HG02678 (cell line): ENCODE results near the gene RSPH1.

ENCODE experiments used
- ATAC-seq: cut with Tn5 transposase; IDR thresholded peaks from one replicate; pipeline ENCODE4 v1.9.1; 2021; ENCODE audit warnings: mild to moderate bottlenecking, moderate library complexity; ENCODE audit not compliant: unreplicated experiment

RSPH1 gene

DNA sequence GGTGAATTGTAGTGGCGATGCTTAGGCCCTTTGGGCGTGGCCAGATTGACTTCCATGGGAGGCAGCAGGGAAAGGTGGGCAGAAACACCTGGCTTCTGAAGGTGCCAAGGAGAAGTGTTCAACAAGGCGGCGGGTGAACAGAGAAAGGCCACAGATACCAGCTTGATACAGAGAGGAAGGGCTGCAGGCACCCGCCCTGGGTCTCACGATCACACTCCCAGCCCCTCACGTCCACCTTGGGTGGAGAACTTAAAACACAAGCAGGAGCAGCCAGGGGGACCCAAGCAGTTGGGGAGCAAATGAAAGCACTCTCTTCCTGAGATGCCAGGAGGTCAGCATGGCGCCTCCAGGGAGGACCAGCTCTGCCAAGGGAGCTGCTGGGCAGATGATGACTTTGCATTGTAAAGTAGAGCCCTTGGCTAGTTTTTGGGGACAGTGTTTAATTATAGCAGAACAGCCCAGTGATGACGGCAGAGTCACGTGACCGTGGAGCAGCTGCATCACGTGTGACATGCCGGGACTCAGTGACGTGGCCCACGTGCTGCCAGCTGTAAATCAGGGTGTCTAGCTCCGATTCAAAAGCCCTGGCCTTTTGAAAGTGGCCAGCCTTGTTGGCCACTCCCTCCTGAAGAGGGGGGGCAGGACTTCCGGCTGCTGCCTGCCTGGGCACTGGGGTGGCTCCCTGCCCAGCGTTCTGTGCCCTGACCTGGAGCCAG lies 36.6 kb upstream of the RSPH1 start:
- ATAC-seq = no peak

DNA sequence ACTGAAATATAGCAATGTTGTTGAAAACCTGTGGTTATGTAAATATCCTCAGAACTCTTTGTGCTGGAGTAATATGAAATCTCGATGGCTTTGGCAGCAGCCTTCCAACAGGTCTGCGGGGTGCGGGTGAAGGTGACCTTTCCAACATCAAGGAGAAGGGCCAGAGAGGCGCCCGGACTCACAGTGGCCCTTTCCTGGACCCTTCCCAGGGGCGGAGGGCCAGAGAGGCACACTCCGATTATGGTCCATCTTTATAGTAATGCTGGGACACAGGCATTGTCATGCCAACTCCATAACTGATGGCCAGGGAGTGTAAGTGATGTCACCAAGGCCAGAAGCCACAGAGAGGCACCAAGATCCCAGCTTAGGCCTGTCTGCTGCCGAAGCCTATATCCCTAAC lies 35.7 kb upstream of the RSPH1 start:
- ATAC-seq = no peak

DNA sequence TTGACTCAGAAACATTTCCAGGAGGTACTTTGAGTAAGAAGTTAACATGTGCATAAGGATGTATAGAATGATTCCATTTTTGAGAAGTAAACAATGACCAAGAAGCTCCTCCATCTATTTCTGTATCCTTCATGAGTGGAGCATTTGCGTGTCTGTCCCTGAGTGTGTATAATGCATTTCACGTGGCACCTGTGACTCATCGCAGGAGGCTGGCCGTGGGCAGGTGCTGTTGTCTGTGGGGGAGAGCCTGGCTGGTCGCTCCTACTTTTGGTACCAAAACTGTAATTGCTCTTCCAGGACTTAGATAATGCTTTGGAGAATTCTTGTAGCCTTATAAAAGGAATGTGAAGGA lies 34.1 kb upstream of the RSPH1 start:
- ATAC-seq = no peak

DNA sequence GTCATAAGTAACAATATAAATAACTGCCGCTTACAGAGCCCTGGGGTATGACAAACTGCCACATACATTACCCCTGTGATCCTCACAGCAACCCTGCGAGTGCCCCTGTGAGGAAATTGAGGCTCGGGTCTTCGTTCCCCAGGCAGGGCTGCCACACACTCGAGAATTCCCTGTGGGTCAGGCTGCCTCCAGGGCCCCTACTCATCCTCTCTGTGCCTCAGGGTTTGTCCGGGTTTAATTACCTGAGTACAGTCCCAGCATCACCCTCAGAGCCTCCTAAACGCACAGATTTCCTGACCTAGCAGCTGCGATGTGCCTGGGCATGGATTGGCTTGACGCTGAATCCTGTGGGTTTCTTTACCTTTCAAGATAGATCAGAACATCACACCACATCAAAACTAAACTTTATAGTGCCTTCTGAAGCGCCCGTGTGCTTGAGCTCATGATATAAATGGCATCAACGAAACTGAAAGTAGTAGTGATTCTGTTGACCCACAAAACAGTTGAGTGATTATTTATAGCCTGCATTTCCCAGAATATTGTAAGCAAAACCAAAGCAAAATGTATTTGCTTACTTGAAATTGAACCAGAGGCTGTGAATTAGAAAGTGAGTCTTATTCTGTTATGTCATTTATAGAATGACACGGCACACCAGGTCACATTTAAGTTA lies 31.6 kb upstream of the RSPH1 start:
- no peak for ATAC-seq

DNA sequence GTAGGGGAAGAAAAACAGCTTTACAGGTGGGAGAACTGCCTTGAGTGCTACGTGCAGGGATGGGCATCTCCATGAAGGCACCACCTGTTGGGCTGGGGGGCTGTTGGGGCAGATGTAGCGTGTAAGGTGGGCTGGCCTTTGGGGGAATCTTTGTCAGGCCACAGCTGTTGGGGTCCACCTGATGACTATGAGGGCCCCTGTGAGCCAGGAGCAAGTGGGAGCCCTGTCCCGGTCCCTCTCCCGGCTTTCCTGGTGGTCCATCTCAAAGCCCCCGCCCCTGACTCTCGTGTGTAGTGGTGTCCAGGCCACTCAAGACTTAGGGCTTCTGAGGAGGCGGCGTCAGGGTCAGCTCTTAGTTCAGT lies 31.1 kb upstream of the RSPH1 start:
- no peak for ATAC-seq

DNA sequence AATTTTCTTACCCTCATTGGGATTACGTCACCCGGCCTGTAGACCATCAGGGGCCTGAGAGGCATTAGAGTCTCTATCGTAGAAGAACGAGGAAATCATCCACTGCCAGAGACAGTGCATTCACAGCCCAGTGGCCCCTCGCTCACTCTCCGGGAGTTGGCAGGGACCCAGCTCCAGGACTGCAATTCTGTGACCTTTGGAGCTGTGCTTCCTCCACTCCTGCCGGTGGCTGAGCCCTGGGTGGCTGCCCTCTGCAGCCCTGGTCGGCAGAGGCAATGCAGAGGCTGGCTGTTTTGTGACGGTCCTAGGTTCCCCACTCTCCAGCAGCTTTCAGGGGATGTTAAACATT lies 30.3 kb upstream of the RSPH1 start:
- no peak for ATAC-seq

DNA sequence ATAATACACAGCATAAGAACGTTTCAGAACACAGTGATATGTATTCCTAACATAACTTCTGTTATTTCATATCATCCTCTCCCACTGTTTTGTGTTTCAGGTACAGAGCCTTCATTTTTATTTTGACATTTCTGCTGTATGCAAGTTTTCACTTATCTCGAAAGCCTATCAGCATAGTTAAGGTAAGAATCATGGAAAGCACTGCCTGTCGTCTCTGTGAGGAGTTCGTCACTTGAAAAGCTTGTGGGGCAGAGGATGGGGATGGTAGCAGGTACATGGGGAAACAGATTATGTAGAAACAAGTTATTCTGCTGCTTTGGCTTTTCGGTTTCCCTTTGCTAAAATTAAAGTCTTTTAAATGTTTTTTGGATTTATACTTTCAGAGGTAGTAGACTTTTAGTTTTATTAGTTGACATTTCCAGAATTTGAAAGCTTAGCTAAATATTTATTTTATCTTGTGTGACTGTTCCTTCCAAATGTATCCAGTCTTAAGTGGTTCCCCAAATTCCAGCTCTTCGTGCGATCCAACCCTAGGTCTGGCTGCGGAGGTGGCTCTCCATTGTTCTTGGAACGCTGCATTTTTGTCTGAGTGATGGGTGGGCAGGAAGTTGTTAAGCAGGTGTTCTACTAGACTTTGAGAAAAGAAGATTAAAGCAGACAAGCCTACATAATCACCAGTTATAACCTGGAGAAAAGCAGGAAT lies 29.8 kb upstream of the RSPH1 start:
- no peak for ATAC-seq

DNA sequence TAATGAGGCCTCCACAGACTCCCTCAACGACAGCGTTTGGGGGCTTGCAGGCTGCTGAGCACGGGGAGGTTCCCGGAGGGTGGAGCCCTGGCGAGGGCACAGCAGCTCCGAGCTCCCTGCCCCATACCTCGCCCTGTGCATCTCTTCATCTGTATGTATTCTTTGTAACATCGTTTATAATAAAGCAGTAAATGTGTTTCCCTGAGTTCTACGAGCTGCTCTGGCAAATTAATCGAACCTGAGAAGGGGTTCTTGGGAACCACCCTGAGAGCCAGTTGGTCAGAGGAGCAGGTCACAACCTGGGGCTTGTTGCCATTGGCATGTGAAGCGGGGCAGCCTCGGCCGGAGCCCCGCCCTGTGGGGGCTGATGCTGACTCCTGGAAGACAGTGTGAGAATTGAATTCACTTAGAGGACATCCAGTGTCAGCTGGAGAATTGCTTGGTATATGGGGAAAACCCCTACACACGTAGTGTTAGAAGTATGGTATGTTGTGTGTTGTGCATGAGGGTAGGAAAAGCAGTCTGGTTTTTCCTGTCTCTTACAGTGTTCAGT lies 29.1 kb upstream of the RSPH1 start:
- ATAC-seq = no peak

DNA sequence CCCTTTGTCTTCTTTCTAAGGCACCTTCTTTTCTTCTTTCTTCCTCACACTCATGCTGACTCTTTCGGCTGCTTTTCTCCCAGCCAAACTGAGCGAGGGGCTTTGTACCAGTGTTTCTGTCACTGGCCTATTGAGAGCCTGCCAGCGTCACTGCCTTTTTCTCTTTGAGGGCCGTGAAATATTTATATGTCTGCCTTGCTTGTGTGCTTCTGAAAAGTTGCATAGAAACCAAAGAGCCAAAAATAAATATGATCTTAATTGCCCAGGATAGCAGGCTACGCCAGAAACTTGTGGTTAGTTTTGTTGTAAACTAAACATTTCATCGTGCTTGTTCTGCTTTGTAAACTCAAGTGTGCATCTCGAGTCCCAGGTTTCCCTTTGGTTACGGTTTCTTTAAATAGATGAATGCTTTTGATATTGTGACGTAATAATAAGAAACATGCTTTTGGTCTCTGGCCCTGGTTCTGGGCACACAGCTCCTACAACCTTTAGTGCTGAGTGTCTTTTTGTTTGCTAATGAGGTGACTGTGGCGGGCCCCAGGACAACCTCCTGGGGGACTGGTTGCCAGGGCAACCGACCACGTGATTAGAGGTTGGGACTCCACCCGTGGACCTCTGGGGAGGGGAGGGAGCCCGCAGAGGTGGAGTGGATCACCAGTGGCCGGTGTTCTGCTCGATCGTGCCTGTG lies 28.5 kb upstream of the RSPH1 start:
- ATAC-seq = peak; percentile 71

DNA sequence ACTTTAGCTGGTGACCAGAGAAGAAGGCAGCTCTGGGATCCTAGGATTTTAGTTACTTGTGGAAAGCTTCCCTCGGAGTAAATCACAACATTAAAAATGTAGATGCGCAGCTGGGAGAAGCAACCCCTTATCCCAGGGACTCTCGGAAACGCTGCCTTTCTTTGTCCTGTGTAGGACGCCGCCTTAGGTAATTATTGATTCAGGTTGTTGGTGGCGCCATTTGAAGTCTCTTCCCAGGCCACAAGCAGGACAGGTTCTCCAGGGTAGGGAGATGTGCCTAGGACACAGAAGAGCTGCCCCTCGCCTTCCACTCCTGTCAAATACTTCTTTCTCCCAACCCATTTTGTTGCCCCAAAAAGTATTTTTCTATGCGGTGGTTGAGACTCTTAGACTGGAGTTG lies 27.9 kb upstream of the RSPH1 start:
- ATAC-seq = no peak

DNA sequence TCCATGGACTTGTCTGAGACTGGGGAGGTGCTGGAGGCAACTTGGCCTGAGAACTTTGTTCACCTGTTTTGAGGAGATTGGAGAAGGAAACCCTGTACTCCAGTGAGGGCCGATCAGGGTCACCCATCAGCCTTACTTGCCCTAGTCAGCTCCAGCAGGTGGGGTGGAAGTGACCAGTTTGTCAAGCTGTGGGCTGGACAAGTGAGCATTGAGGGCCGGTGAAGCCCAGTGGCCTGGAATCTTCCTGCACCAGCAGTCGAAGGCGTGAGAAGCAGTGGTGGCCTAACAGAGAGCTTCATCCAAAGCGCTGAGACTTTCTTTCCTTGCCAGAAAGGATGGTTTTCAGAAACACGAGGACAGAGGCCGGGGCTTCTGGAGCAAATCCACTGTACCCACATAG lies 27.2 kb upstream of the RSPH1 start:
- no peak for ATAC-seq

DNA sequence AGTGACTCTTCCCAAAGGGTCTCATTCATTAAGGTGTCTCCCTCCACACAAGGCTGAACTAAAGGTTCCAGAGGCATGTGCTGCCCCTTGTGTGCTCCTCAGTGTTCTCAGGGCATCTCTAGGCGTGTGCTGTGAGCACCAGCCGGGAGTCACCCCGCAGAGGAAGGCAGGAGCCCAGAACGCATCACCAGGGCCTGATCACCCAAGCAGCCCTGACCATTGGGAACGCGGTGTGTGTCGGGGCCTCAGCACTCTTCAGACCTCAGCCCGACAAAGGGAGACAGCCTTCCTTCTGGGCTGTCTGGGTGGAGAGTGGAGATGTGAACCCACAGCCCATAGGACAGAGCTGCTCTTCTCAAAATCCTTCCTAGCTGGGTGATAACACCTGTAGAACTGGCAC lies 26.7 kb upstream of the RSPH1 start:
- no peak for ATAC-seq

DNA sequence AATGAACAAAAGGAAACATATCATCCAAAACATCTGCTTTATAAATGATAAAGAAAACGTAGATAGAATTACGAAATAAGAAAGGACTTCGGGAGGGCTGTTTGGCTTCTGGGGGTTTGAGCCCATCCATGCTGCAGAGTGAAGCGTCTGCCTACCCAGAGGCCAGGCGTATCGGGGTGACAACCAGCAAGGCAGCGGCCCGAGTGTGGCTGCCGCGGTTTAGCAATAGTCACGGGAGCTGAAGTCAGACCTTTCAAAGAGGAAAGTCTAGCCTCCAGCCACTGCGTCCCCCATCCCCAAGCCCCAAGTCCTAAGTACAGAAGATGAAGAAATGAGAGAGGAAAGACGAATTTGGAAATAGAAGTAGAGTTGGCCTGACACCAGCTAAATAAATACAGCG lies 26.2 kb upstream of the RSPH1 start:
- no peak for ATAC-seq

DNA sequence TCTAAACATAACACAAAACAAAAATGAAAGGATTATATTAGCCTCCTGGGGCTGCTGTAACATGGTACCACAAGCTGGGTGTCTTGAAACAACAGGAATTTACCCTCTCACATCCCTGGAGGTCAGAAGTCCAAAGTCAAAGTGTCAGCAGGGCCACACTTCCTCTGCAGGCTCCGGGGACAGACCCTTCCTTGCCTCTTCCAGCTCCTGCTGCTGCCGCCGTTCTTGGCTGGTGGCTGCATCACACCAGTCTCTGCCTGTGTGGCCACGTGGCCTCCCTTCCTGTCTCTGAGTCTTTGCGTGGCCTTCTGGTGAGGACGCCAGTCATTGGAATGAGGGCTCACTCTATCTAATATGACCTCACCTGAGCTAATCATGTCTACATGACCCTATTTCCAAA lies 25.8 kb upstream of the RSPH1 start:
- no peak for ATAC-seq

DNA sequence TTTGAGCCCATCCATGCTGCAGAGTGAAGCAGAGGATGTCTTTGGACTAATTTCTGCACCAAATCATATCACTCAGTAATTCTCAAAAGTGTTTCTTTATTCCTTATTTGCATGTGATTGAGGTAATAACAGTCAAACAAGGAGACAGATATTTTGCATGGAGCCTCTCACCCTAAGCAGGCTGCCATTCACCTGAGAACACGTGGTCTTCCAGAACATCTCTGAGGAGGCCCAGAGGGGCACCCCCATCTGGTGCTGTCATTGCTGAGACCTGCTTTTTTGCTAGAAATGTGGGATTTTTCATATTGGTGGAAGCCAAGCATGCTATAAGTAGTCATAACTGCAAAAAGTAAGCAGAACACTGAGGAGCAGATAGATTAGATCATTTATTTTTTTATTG lies 25.4 kb upstream of the RSPH1 start:
- ATAC-seq = no peak

DNA sequence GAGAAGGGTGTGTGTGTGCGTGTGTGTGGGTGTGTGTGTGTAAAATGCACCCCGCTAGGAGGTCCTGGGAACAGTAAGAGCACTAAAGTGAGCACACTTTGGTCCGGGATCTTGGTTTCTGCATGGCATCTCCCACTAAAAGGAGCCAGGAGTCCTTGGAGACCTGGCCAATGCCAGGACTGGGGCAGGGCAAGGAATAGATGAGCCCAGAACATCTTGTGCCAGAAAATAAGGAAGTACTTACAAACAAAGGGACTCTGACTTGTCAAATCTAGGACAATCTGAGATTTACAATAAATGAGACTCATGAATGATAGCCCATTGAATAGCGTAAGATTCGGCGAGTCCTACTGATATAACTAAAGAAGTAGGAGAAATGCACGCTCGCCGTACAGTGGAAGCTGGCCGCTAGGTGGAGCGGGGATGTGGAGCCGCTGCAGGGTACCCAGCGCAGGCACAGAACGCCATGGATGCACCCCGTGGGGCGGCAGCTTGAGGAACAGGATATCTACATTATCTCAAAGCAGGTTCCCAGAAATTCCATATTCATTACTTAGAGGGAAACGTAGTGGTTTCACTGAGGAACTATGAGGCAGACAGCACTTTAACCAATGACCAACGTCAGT lies 24.7 kb upstream of the RSPH1 start:
- no peak for ATAC-seq

DNA sequence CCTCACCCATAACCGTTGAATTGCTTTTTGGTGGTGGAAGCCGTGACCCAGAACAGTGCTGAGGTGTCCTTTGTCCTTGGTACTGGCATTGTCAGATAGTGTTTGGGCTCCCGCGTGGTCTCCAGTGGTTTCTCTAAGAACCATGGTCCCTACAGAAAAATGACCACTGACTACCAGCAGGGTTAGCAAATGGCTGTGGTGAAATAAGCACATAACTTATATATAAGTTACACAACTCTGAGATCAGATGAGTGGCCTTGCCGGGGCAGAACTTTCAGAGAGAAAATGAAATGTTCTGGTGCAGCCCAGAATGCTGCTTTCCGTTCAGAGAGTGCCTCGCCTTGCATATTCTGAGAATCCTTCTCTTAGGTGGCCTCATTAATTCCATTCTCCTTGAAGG lies 22.6 kb upstream of the RSPH1 start:
- no peak for ATAC-seq

DNA sequence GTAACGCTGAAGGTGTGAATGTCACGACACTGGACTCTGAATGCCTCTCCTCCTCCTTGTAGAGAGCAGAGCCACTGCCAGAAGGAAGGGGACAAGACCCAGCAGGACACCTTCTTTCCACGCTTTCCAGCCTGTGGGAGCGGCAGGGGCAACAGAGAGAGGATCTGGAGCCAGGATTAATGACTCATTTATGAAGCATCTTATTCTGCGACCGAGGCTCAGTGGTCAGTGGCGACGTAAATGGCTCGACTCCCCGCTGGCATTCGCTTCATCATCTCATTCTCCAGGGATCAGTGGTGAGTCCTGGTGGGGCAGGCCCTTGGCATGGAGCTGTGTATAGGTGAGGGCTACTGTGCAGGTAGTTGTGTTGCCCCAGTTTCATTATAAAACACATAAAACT lies 22.2 kb upstream of the RSPH1 start:
- ATAC-seq = no peak

DNA sequence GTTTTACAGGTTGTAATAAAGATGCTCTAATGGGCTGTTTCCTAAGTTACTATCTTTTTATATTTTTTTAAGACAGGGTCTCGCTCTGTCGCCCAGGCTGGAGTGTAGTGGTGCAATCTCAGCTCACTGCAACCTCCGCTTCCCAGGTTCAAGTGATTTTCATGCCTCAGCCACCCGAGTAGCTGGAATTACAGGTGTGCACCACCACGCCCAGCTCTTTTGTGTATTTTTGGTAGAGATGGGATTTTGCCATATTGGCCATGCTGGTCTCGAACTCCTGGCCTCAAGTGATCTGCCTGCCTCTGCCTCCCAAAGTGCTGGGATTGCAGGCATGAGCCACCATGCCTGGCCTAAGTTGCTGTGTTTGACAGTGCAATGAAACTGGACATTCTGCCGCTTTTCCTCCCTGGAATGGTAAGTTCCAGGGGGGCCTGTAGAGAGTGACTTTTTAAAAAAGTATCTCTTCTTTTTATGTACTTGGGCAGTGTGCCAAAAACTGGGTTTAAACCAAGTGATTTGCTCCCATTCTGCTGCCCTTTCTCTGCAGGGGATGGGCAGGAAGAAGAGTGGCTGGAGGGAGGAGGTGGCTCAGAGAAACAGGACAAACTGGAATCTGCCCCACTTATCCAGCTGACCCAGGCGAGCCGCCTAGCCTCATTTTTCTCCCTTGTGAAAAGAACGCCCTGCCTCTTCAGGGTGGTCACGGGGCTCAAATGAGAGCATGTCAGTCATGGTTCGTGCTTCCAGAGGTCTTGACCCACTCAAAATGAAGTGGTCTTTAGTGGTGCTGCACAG lies 19.9 kb upstream of the RSPH1 start:
- ATAC-seq = no peak

DNA sequence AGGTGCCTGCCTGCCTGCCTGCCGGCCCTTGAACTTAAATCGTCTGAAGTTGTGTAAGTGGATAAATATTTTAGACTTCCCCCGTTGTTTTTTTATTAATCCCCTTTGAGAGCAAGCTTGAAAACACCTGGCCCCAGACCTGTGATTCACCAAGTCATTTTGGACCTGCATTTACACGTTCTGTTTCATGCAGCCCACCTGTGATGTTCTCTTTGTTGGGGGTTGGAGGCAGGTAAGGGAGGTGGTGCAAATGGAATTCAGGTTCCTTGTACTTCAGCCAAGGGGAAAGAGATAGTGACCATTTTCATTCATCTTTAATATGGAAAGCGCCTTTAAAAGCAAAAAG lies 18.8 kb upstream of the RSPH1 start:
- no peak for ATAC-seq
